Body of pancreas (tissue), 4 donors: Measurements from ENCODE around the gene ERCC6L2. TPM values are rescaled to one million over a fixed set of nuclear protein-coding genes. Genes with fewer than 3 reads are reported as not detected.

Source experiments
- ATAC-seq: fragments of 150-250 bp; one replicate; pipeline ENCODE4 v1.9.1; 2016
- DNase-seq, 4 donors: peaks; one replicate each; pipeline ENCODE4 v3.0.0-alpha.2; 2019
- H3K27ac ChIP-seq, 4 donors: fragments of 200-600 bp; sonication (generic); 1 replicate in 3 of 4; 2 replicates in 1 of 4; pipeline versions ENCODE4 v1.5.1 to v1.6.1; 2016 to 2019; ENCODE audit warnings: mild to moderate bottlenecking in 1 of 4, mixed read lengths in 1 of 4, moderate library complexity in 1 of 4
- H3K27me3 ChIP-seq, 2 donors: fragments of 200-600 bp; sonication (generic); one replicate each; pipeline ENCODE4 v1.6.0; 2016; ENCODE audit warnings: mild to moderate bottlenecking in 1 of 2
- H3K36me3 ChIP-seq, 2 donors: fragments of 200-600 bp; sonication (generic); replicated peaks in 1 of 2; 2 replicates each; pipeline ENCODE4 v1.5.1; 2016; ENCODE audit warnings: low read depth in 2 of 2; ENCODE audit not compliant: insufficient read depth in 1 of 2
- H3K4me1 ChIP-seq: fragments of 200-600 bp; sonication (generic); one replicate; pipeline ENCODE4 v1.6.0; 2016
- H3K4me3 ChIP-seq, 2 donors: fragments of 200-600 bp; sonication (generic); 1 replicate in 1 of 2; 2 replicates in 1 of 2; pipeline ENCODE4 v1.5.1; 2016 to 2019
- H3K9me3 ChIP-seq, 3 donors: fragments of 200-600 bp; sonication (generic); 1 replicate in 2 of 3; 2 replicates in 1 of 3; pipeline ENCODE4 v1.5.1; 2016
- POLR2A ChIP-seq, 3 donors: fragments of 450-650 bp; IDR thresholded peaks; one replicate each; pipeline ENCODE4 v1.6.1; 2016; ENCODE audit warnings: antibody characterized with exemption in 3 of 3, mild to moderate bottlenecking in 2 of 3
- whole genome bisulfite sequencing, 2 donors: methylation state at CpG; one replicate each; pipeline ENCODE4 v1.1.5; 2017; 5-methylcytosine and 5-hydroxymethylcytosine counted together
- intact Hi-C: fragments of 100-400 bp; cut with DNase I; formaldehyde crosslinking; loops from one replicate; pipeline ENCODE4 v1.15.1; 2023
- total RNA-seq, 2 donors: library from RNA; depleted of rRNA; stranded (reverse); fragments of >200 nt; gene quantifications; one replicate each; pipeline ENCODE4 v1.1.0, GENCODE V29; 2016
- TF ChIP-seq, protein P1 (sequence below), 7 experiments: fragments of 450-650 bp in 4 of 7; fragments of 200-600 bp in 3 of 7; sonication (generic) in 3 of 7; IDR thresholded peaks; one replicate each; pipeline ENCODE4 v1.5.1; 2016 to 2019; ENCODE audit warnings: antibody characterized with exemption in 7 of 7

ERCC6L2 gene
- total RNA-seq, 2 donors from 2014 or later: 30.4 to 58.3 TPM

DNA sequence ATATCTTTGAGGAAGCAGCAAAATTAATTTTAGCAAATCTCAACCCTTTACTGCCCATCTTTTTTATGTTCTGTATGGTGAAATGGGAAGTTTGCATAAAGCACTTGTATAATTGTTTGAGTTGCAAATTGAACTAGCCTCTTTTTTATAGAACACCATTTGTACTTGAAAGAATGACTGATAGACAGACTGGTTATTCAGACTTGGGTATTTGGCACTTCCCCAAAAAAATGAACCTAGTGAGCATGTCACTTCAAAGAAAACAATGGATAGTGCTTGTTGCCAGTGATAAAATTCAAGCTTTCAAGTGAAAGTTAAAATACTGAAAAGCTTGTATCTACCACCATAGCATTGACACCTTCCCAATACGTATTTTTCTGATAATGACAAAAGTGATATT is 115.8 kb downstream of the ERCC6L2 start:
- H3K27me3 ChIP-seq: no peaks in the 10 kb centered on the region
- no peak for DNase-seq
- H3K4me3 ChIP-seq: no peak overlapping the region
- TF ChIP-seq, protein P1, sequence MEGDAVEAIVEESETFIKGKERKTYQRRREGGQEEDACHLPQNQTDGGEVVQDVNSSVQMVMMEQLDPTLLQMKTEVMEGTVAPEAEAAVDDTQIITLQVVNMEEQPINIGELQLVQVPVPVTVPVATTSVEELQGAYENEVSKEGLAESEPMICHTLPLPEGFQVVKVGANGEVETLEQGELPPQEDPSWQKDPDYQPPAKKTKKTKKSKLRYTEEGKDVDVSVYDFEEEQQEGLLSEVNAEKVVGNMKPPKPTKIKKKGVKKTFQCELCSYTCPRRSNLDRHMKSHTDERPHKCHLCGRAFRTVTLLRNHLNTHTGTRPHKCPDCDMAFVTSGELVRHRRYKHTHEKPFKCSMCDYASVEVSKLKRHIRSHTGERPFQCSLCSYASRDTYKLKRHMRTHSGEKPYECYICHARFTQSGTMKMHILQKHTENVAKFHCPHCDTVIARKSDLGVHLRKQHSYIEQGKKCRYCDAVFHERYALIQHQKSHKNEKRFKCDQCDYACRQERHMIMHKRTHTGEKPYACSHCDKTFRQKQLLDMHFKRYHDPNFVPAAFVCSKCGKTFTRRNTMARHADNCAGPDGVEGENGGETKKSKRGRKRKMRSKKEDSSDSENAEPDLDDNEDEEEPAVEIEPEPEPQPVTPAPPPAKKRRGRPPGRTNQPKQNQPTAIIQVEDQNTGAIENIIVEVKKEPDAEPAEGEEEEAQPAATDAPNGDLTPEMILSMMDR (IDR thresholded peaks at IDR 0.05): no peak
- no peak for TF ChIP-seq POLR2A (IDR thresholded peaks at IDR 0.05)
- no peaks in the 10 kb centered on the region for H3K36me3 ChIP-seq
- intact Hi-C loops: no loop called here
- H3K4me1 ChIP-seq: no peaks in the 10 kb centered on the region
- H3K9me3 ChIP-seq: no peaks in the 10 kb centered on the region
- 85 to 95% methylated on average over 1 of the region's 1 CpG for WGBS, 2 donors
- no peak for ATAC-seq
- H3K27ac ChIP-seq: no peak overlapping the region

- no peak for ATAC-seq
- Histone ChIP-seq H3K4me1 (no peaks in the 10 kb centered on the region), H3K4me3 (no peak overlapping the region), H3K27ac (no peak overlapping the region), H3K9me3 (no peaks in the 10 kb centered on the region), H3K36me3 (no peaks in the 10 kb centered on the region), H3K27me3 (no peaks in the 10 kb centered on the region)
- 91 to 94% methylated on average over 2 of the region's 2 CpGs for WGBS, 2 donors
- intact Hi-C loops: no loop called here
- TF ChIP-seq, protein P1 (IDR thresholded peaks at IDR 0.05): no peak
- no peak for TF ChIP-seq POLR2A (IDR thresholded peaks at IDR 0.05)
- DNase-seq: no peak
Observed at GRCh38 chr9:95992536-95992935, 117.0 kb downstream of the ERCC6L2 start.

GRCh38 chr9:95993337-95993736 is 117.8 kb downstream of the ERCC6L2 start:
- Histone ChIP-seq H3K4me3 (no peak overlapping the region), H3K27me3 (no peaks in the 10 kb centered on the region), H3K36me3 (no peaks in the 10 kb centered on the region), H3K4me1 (no peaks in the 10 kb centered on the region), H3K27ac (no peak overlapping the region), H3K9me3 (no peaks in the 10 kb centered on the region)
- WGBS, 2 donors: 94 to 95% methylated on average over 3 of the region's 3 CpGs
- DNase-seq (no peak), ATAC-seq (no peak)
- intact Hi-C loops: no loop called here
- no peak for TF ChIP-seq POLR2A (IDR thresholded peaks at IDR 0.05)
- TF ChIP-seq, protein P1 (IDR thresholded peaks at IDR 0.05): no peak

DNA sequence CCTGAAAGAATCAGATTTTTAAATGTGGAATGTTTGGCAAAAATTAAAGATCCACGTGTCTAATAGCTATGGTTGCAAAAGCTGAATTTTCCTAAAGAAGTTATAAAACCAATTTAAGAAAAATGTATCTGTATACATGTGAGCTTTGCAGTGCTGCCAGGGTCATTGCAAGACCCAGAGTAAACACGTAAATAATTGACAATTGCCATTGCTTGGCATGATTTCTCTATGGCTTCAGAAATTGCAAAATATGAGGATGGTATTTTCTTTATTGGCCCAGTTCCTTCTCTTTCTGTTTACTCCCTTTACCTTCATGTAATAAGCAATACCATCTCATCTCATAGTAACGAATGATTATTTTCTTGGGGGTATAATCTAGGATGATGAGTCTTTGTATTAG is 123.9 kb downstream of the ERCC6L2 start:
- intact Hi-C loops: no loop called here
- Histone ChIP-seq H3K4me3 (no peak overlapping the region), H3K27ac (no peak overlapping the region), H3K36me3 (no peaks in the 10 kb centered on the region), H3K27me3 (no peaks in the 10 kb centered on the region), H3K9me3 (no peaks in the 10 kb centered on the region), H3K4me1 (no peaks in the 10 kb centered on the region)
- TF ChIP-seq, protein P1 (IDR thresholded peaks at IDR 0.05): no peak
- ATAC-seq (no peak), DNase-seq (no peak)
- WGBS, 2 donors: 97 to 98% methylated on average over 3 of the region's 3 CpGs

GRCh38 chr9:96004379-96004778 is 128.9 kb downstream of the ERCC6L2 start:
- Histone ChIP-seq H3K27ac (no peak overlapping the region), H3K4me1 (no peaks in the 10 kb centered on the region), H3K4me3 (no peak overlapping the region), H3K27me3 (no peaks in the 10 kb centered on the region), H3K36me3 (peaks cover 0 to 2% of the 10 kb centered on the region in 2 donors), H3K9me3 (no peaks in the 10 kb centered on the region)
- intact Hi-C loops: no loop called here
- no peak for ATAC-seq
- TF ChIP-seq, protein P1 (IDR thresholded peaks at IDR 0.05): no peak
- no peak for TF ChIP-seq POLR2A (IDR thresholded peaks at IDR 0.05)
- 79 to 95% methylated on average over 2 of the region's 2 CpGs for WGBS, 2 donors
- DNase-seq: no peak
